COR-L47 (cell line): Measurements from ENCODE around the gene COMMD1.
"Not testable (repeated sequence)": the region's sequence is repeated elsewhere in the genome, so short reads cannot be mapped to it uniquely, and the experiment has no call there.

Source experiments
- DNase-seq: peaks from one replicate; lab custom pipeline; 2025; lab: John Stamatoyannopoulos, UW

The COMMD1 gene

DNA sequence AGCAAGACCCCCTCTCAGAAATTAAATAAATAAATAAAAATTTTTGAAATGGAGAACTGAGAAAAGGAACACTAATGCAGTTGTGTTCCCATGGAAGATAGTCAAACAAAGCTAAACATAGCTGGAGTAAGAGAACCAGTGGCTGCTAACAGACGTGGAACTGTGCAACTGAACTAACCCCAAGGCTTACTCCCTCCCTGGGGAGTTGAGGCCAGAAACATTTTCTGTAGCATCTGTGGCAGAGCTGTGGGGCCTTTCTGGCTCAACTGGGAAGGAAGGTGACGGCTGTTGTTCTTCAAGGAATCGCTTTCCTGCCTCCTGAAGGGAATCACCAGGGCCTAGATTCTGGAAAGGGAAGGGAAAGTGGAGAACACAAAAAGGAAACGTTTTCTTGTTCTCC lies 236.6 kb downstream of the COMMD1 start:
- no peak for DNase-seq

DNA sequence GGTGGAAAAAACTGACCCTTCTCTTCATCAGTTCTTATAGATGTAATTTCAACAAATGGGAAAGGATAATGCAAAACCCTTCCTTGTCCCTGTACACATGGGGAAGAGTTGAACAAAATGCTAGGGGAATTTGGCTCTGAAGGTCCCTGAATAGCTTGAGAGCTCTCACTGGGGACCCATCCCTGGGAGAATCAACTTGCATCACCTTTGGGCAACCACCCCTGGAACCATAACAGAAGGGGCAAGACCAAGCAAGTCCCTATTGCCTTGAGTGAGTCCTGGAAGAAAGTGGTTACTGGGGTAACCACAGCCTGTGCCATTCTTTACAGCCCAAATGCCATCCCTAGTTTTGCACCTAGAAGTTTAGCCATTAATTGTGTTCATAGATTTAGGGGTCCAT lies 238.2 kb downstream of the COMMD1 start:
- no peak for DNase-seq

DNA sequence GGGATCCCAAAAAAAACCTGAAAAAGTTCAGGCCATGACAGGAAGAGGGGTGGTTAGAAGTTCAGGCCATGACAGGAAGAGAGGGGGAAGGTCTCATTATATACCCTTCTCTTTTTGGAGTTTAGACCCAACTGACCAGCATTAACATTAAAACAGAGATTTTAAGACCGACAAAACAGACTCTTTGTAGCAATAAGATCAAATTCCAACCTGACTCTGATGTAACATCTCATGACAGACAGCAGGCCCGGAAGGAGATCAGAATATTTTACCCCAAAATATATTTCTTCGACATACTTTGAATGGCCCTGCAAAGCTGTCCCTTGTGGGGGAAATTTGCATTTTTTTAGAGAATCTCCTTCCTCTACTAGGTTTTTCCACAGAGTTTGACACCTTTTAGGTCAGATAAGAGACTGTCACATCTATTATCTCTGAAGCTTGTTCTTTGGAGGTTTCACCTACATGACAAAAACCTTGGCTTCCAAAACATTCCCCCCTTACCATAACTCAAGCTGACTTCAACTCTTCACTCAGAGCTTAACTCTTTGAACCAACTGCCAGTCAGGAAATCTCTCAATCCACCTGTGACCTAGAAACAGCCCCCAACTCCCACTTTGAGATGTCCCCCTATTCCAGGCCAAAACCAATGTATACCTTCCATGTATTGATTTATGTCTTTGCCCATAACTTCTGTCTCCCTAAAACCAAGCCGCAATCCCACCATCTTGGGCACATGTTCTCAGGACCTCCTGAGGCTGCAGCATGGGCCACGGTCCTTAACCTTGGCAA lies 239.4 kb downstream of the COMMD1 start:
- DNase-seq: no peak

DNA sequence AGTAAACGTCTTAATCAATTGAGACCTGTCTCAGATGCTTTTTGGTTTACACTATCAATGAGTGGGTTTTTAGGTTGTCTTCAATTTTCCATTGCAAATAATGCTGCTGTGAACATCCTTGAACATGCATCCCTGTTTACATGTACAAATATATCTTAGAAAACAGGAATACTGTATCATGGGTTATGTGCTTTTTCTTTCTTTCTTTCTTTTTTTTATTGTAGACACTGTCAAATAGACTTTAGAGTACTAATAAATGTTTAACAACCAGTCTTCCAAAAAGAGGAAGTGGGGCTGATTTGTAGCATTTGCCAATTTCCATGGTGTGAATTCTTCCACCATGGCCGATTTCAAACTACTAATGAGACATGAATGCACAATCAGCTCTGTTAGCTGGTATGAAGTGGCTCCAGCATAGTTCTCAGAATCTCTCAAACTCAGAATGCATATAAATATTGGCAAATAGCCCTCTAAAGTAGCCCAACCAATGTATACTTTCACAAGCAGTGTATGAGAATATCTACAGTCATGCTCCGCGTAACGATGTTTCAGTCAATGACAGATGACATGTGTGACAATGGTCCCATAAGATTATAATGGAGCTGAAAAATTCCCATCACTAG lies 240.1 kb downstream of the COMMD1 start:
- no peak for DNase-seq

DNA sequence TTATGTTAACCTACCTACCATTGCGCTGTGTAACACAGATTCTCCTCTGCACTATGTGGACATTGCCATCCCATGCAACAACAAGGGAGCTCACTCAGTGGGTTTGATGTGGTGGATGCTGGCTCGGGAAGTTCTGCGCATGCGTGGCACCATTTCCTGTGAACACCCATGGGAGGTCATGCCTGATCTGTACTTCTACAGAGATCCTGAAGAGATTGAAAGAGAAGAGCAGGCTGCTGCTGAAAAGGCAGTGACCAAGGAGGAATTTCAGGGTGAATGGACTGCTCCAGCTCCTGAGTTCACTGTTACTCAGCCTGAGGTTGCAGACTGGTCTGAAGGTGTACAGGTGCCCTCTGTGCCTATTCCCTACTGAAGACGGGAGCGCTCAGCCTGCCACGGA lies 241.3 kb downstream of the COMMD1 start:
- not testable (repeated sequence) for DNase-seq

DNA sequence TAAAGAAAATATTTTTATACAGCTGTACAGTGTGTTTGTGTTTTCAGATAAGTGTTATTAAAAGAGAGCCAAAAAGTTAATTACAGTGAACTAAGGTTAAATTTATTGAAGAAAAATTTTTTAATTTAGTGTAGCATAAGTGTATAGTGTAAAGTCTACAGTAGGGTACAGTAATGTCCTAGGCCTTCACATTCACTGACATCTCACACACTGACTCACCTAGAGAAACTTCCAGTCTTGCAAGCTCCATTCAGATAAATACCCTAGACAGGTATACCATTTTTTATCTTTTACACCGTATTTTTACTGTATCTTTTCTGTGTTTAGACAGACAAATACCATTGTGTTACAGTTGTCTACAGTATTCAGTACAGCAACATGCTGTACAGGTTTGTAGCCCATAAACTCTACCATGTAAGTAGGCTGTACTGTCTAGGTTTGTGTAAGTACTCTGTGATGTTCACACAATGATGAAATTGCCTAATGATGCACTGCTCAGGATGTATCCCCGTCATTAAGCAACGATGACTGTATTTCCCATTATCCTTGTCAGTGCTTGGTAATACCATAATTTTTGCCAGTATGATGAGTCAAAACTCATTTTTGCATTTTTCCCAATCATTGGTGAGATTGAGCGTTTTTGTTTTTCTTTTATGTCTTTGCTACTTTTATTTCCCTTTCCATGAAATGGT lies 242.3 kb downstream of the COMMD1 start:
- no peak for DNase-seq

DNA sequence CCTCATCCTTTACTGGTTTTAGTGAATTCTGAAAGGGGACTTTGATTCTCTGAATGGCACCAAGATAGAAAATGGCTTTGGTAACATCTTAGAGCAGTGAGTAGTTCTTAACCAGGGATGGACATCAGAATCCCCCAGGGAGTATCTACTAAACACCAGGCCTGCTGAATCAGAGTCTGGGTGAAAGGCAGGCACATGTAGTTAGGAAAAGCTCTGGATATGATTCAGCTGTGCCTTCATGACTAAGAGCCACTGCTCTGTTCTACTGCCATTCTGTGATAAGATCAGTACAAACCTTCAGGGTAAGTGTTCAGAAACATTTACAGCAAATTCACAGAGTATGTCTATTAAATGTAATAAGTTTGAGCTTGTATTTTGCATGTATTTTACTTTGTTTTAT lies 244.2 kb downstream of the COMMD1 start:
- DNase-seq: no peak

DNA sequence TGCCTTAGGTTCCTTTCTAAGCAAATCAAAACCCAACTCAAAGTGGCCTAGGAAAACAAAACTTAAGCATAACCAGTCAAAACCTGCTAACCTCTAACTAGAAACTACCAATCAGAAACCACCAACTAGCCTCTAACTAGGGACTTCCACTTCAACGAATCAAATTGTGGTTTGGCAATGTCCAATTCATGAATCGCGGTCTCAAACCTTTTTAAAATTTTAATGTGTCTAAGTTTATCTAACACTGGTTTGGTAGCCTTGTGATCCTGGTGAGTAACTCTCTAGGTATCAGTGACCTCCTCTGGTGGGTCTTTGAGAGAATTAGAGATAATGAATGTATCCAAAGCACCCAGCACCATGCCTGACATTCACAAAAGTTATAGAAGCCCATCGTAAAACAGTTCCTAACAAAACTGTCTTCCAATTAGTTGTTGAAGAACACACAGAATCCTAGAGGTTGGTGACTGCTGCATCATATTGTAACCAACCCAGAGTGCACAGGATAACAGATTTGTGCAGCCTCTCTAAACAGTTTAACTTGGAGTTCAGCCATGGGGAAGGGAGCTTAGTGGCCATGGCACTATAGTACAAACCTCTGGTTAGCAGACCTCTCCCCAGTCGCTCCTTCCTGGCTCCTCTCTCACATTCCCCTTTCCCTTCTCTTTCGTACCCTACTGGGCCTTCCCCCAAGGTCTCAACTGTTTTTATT lies 245.3 kb downstream of the COMMD1 start:
- DNase-seq: no peak

DNA sequence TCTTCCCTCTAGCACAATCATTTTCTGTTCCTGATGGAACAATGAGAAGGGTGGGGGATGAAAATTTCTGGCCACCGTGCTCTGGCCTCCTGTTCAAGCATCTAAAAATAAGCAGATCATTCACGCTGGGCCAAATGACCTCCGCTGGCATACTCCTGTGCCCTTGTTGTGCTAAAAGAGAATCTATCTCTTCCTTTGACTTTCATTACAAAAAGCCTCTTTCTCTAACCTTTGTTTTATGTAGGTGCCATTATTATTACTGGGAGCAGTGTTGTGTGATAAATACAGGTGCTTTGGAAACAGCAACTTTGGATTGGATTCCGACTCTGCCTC lies 245.8 kb downstream of the COMMD1 start:
- DNase-seq: no peak

DNA sequence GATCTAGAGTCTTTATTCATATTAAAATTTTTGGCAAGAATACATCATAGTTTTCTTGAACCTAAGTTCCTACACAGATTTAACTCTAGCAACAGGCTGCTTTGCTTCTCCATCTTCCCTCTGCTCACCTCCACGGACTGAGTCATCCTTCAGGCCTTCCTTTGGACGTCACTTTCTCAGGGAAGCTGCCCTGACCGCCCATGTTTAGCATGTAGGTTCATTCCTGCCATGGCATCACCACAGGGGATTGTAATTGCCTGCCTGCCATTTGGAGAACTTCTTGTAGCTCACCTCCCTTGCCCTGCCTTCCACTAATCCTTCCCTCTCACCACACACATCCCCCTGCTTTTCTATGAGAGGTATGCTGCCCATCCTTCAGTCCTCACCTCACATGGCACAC lies 246.5 kb downstream of the COMMD1 start:
- no peak for DNase-seq

DNA sequence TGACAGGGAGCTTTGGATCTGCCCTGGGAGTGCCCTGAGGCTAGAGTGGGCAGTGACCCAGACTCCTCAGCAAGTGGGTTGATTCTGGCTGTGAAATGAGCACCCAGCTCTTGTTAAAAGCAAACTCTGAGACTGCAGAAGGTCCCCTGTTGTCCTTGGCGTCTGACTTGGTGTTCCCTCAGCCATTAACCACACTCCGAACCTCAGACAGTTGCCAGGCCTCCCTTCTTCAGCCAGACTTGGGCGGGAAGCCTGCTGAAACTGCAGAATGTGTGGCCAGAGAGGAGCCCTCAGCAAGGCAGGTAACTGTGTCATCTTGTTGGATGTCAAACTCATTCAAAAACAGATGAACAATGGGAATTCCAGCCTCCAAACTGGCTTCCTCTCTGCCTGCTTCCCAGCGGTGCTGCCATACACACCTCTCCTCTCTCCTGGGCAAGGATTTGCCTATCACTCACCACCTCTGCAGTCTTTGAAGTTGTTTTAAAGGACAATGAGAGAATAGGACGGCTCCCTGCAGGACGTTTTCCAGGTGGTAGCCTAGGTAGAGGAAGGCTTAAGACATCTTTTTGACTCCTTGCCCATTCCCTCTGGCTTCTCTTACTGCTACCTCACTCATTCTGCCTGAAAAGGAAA lies 251.5 kb downstream of the COMMD1 start:
- DNase-seq: no peak

DNA sequence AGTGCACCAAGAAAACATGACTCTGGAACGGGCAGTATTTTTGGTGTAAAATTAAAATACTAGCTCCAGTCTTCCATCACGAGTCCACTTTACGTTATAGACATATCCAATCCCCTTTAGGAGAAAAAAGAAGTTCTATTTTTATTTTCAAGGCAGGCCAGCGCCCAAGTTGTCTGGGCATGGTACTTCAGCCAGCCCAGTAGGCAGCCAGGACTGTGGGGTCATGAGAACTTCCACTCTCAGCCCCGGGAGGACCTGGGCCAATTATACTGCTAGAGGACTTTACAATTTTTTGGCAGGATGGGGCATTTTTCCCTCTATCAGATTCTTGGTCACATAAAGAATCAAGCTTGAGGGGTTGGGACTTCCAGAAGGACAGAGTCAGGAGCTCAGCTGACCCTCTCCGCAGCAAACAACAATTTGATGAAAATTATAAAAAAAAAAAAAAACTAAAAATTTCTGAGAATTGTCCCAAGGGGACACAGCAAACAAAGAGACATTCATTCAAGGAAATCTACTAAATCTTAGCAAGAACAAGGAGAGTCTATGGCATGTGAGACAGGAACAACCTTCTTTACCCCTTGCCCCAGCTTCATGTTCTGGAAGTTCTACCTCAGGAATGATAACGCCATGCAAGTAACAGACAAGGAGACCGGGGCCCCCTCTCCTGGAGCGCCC lies 253.1 kb downstream of the COMMD1 start:
- DNase-seq: no peak

DNA sequence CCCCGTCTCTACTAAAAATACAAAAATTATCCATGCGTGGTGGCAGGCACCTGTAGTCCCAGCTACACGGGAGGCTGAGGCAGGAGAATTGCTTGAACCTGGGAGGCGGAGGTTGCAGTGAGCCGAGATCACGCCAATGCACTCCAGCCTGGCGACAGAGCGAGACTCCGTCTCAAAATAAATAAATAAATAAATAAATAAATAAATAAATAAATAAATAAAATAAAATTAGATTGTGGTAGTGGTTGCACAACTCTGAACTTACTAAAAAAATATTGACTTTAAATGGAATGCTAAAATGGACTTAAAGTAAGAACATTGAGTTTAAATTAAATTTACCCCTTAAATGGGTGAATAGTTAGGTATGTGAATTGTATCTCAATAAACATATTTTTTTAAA lies 255.2 kb downstream of the COMMD1 start:
- not testable (repeated sequence) for DNase-seq

DNA sequence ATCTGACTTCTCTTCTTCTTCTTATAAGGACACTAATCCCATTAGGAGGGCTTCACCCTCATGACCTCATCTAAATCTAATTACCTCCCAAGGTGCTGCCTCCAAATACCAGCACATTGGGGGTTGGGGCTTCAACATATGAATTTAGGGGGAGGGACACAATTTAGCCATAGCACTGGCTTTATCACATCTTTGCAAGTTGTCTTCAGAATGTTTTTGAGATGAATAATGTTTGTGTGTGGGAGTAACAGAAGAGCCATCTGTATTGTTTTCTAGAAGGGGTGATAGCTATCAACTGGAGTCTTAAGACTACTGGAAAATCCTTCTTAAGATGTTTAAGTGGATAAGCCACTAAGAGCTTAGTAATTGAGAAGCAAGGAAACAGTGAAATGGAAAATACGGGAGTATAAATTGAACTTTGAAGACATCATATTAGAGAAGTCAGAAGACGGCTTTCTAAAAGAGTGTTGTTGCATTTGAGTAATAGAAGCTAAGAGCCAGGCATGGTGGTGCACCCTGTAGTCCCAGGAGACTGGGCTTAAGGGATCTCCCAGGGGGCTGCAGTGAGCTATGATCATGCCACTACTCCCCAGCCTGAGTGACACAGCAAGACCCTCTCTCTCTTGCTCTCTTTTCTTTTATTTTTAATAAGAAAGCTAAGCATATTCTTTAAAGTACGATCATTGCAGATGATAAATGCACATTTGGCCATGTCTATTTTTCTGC lies 257.8 kb downstream of the COMMD1 start:
- no peak for DNase-seq

DNA sequence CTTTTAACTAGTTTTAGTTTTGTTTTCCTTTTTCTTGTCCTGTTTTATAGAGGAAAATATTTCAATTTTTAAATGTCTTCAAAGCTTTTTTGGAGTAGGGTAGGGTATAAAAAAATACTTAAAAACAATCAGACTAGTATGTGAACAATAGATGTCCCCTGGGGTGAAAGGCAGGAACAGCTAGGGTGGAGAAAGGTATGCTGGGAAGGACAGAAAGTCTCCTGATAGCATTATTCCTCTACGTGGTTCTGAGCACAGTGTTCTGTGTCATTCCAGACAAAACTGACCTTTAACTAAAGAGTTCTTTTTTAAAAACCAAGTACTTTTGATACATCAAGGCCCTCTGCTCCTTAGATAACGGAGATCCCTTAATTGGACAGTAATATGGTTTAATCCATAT lies 258.4 kb downstream of the COMMD1 start:
- DNase-seq: no peak

DNA sequence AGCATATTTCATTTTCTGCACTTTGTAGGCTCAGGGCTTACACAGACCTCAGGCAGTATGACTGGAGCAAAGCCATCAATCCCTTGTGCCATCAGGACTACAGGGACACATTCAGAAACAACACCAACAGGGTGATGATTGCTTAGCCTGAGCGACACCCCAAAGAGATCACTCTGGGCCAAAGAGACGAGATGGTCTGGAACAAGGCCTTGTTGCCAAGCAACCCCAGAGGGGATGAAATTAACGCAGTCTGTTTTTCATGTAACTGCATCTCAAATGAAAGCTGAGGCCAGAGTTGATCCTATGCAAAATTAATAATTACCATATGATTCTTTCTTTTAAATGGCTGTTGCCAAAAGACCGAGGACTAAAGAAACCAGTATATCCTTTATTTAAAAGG lies 270.3 kb downstream of the COMMD1 start:
- DNase-seq: peak; percentile 21

DNA sequence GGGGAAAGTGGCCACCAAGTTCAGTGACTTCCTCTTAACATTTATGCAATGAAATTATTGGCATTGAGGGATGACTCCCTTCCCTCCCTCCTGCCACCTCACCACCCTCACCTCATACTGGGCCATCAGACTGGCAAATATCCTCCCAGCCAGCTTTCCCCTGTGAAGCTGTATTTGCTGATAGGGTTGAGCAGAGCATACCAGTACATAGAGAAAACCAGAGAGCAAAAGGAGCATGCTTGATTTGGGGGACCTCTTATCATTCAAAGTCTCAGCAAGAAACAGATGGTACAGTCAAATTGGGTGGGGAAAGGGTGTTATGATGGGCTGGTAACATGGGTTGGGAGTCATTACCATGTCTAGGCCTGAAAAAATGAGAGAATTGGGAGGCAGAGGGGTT lies 271.3 kb downstream of the COMMD1 start:
- no peak for DNase-seq

DNA sequence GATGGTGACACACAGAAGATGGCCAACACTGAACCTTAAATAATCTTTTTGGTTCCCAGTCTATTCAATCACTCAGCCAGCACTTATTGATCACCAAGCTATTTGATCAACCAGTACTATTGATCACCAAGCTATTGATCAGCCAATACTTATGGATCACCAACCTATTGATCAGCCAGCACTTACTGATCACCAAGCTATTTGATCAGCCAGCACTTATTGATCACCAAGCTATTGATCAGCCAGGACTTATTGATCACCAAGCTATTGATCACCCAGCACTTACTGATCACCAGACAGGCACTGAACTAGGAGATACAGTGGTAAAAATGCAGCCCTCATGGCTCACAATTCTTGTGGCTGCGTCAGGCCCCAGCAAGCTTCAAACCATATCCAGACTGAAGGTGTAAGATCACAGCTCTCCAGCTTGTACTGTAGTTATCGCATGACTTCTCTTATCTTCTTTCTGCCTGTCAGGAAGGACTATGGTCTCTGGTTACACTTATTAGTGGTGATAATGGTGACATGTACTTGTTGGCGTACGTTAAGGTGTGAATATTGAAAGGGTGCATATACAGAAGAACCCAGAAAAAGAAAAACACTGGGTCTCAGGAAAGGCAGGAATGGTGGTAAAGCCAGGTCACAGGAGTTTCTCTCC lies 272.0 kb downstream of the COMMD1 start:
- DNase-seq: no peak

DNA sequence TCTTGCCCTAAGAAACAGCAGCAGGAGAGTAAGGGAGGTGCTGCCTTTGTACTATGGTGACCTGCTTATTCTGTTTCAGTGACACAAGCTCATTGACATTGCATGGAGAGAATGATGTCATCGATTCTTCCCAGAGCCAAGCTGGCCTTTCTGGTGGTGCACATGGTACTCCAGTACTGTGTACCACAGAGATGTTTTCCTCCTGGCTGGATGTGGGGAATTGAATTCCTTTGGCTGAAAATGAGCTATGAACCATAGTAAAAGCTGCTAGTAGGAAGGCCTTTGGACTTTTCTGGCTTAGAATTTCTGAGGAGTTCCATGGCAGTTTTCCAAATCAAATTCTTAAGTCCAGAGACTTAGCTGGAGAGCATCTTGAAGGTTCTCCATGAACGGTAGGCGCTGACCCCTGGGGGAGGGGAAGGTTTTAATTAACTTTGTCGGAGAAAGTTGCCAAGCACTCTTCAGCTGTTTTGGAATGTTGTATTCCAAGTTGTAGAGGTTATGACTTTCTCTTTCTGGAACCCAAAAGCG lies 273.3 kb downstream of the COMMD1 start:
- DNase-seq: no peak

DNA sequence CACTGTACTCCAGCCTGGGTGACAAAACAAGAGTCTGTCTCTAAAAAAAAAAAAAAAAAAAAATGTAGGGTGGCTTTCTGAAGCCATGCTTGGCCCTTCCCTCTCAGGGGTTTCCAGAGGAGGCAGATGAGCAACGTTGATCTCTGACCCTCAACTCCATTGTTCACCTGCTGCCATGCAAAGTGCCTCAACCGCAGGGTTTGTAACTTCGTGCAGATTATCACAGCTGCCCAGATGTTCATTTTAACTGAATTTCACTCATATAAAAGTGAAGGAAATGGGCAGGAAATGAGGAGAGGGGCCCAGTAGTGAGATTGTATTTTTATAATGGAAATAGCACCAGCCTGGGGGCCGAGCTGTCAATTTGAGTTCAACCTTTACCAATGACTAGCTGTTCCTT lies 275.5 kb downstream of the COMMD1 start:
- no peak for DNase-seq
